ENCODE data around the gene GSX2.

Gene GSX2

DNA sequence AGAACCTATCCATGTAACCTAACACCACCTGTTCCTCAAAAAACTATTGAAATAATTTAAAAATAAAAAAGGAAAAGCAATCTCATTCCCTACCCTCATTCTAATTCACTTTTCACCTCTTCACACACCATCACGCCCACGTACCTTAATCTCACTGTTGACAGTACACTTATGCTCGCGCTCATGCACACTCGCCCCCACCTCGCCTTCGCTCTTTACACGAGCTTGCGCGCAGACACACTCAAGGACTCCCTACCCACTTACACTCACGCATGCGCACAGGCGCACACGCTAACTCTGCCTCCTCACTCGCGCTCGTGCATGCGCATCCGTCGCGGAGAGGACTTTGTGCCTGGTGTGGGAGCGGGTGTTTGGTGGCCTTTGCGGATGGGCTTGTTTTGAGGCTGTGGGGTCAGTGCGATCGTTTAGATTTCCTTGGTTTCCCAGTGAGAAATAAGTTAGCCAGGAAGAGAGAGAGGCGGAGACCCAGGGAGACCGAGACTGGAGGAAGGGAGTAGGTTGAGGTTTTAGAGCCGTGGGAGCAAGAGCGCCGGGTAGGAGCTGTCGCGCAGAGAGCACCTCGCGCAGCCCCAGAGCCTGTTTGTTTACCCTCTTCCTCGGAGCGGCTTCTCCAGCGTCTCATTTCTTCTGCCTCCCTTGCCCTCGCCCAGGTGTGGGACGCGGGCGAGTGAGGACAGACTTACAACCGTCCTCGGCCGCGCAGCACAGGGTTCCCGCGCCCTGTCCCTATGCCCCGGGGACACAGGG is 8.1 kb upstream of the GSX2 start:
- DNase-seq (ENCODE audit: low read depth): peak; percentile 70
- peak overlapping the region; percentile 73 for H3K4me3 ChIP-seq (ENCODE audit: low read length)
- TF ChIP-seq, protein P1, sequence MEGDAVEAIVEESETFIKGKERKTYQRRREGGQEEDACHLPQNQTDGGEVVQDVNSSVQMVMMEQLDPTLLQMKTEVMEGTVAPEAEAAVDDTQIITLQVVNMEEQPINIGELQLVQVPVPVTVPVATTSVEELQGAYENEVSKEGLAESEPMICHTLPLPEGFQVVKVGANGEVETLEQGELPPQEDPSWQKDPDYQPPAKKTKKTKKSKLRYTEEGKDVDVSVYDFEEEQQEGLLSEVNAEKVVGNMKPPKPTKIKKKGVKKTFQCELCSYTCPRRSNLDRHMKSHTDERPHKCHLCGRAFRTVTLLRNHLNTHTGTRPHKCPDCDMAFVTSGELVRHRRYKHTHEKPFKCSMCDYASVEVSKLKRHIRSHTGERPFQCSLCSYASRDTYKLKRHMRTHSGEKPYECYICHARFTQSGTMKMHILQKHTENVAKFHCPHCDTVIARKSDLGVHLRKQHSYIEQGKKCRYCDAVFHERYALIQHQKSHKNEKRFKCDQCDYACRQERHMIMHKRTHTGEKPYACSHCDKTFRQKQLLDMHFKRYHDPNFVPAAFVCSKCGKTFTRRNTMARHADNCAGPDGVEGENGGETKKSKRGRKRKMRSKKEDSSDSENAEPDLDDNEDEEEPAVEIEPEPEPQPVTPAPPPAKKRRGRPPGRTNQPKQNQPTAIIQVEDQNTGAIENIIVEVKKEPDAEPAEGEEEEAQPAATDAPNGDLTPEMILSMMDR (conservative IDR thresholded peaks at IDR 0.05; ENCODE audit: low read length): no peak

DNA sequence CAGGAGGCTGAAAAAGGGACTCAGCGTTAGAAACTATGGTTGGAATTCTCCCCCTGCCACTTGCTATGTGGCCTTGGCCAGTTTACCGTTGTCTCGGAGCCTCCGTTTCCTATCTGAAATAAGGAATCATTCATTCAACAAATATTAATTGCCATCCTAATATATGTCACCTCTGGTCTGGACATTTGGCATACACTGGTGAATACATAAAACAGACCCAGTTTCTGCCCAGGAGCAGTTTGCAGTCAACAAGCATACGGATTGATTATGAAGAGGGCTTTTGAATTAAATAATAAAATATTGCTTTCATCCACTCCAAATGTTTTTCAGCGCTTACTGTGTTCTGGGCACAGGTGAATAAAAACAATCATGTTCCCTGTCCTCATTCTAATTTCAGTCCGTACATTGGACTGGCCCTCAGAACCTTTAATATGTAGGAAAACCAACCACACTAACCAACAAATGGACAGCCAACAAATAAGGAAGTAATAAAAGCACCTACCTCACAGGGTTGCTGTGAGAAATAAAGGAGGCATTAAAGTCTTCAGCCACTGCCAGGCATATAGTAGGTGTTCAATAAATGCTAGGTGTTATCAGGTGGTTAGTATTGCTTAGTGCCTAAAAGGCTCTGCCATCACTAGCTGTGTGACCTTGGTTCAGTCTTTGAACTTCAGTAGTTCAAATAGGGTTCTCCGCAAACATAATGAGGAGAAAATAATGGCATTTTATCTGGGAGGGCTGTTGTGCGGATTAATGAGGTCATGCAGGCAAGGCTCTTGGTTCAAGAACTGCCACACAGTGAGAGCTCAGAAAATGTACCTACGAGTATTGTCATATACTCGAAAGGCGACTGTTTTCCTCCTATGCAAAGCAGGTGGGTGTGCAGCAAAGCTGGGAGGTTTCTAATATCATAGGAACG is 7.3 kb upstream of the GSX2 start:
- H3K4me3 ChIP-seq (ENCODE audit: low read length): peak overlapping the region; percentile 73
- TF ChIP-seq, protein P1 (conservative IDR thresholded peaks at IDR 0.05; ENCODE audit: low read length): no peak
- no peak for DNase-seq (ENCODE audit: low read depth)

DNA sequence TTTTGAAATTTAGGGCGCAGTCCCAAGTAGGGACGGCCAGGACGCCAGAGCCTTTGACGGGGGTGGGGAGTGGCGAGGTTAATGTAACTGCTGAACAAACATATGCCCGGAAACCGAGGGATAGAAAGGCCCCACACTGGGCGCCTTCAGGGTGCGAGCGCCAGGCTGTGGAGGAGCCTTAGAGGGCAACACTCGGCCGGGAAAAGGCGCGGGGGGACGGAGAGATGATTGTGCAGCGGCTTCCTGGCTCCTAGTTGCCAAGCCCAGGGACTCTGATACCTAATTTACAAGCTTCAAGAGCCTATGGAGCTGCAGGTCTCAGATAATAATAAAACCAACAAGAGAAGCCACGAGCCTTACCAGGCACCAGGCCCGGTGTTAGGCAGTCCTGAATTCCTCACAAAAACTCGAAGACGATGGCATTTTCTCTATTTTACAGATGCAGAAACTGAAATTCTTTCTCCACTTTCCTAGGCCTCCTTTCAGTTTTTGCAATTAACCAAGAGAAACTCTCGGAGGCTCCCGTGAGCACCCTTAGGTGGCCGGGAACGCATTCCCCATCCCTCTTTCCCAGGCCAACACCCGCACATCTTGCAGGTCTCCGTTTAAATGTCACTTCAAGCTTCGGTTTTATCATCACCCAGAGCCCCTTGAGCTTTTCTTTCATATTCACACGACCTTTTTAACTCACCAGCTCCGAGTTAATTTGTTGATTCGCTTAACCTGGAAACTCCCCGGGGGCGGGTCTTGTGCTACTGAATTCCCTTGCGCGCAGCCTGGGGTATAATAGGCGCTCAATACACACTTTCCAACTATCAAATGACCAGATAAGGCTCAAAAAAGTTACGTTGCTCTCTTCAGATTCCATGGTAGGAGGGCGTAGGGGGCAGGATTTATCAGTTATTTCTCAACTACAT is 6.4 kb upstream of the GSX2 start:
- H3K4me3 ChIP-seq (ENCODE audit: low read length): no peak overlapping the region
- TF ChIP-seq, protein P1 (conservative IDR thresholded peaks at IDR 0.05; ENCODE audit: low read length): no peak
- DNase-seq (ENCODE audit: low read depth): no peak

DNA sequence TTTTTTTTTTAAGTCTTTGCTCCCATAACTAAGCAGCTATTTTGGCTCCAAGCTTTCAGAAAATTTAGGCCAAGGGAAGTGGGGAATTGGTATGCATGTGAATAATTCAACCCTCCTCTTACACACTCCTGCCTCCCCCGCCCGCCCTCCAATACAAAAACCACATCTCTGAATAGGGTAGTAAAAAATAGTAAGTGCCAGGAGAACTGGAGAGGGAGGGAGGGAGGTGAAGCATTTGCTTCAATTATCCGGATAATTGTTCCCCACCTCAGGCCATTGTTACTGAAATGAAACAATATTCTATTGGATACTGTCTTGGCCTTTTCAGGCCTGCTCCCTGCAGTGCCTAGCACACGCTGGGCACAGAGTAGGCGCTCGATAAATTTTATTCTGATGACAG is 5.5 kb upstream of the GSX2 start:
- H3K4me3 ChIP-seq (ENCODE audit: low read length): no peak overlapping the region
- TF ChIP-seq, protein P1 (conservative IDR thresholded peaks at IDR 0.05; ENCODE audit: low read length): no peak
- DNase-seq (ENCODE audit: low read depth): peak; percentile 29

DNA sequence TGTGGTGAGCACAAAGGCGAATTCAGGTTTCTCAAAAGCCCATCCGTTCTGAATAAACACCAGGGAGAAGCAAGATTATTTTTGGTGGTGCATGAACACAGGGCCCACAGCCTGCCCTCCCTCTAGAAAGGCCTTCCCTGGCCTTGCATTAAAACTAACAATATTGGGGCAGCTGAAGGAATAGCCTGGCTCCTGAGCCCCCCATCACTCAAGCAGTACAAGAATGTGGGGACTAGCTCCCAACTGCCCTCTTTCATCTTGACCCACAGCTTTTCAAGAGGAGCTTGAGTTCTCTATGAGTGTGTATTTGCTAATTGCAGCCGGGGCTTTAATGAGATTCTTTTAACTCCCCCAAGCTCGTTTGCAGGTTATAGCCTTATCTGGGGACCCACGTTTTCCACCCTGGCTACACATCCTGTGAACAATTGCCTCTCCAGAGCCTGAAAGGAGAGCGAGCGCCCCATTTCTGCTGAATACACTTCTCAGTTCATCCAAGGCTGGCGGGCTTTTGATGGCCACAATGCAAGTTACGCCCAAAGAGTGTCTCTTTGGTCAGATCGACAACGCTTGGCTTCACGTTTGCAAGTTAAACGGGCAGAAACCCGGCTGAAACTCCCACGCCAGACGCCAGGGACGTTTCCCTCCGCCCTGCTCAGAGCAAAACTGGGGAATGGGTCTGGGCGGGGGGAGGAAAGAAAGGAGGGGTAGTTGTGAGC is 4.7 kb upstream of the GSX2 start:
- no peak overlapping the region for H3K4me3 ChIP-seq (ENCODE audit: low read length)
- TF ChIP-seq, protein P1 (conservative IDR thresholded peaks at IDR 0.05; ENCODE audit: low read length): no peak
- no peak for DNase-seq (ENCODE audit: low read depth)

DNA sequence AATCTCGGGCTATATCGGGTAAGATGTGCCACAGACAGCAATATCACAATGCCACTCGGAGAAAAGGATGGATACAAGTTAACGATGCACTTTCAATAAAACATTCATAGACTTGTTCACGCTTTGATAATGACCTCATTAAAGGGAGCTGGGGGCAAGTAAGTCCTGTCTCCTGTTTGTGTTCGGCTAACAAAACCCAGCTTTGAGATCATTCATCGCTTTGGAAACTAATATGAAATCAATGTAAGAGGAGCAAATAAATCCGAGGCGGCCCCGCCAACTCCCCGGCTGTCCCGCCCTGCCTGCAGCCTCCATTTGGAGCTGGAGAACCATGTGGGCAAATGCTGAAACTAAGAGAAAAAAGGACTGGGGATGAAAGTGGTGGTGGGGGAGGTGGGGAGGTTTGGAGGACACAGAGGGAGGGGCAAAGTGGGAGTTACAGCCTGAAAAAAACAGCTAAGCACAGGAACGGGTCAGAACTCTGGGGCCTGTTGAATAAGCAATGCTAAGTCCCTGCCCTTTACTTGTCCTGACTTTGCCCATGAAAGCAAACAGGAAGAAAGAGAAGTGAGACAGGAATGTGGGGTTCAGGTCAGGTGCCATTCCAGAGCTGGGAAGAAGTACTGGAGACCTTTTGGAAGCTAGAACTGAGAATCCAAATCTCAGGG is 3.5 kb upstream of the GSX2 start:
- no peak overlapping the region for H3K4me3 ChIP-seq (ENCODE audit: low read length)
- TF ChIP-seq, protein P1 (conservative IDR thresholded peaks at IDR 0.05; ENCODE audit: low read length): no peak
- no peak for DNase-seq (ENCODE audit: low read depth)
